Chondrocyte (in vitro differentiated cells): ENCODE measurements around the gene GALNT2. TPM values are rescaled to one million over a fixed set of nuclear protein-coding genes. Genes with fewer than 3 reads are reported as not detected.

ENCODE experiments used
- DNase-seq: peaks from one replicate; pipeline ENCODE4 v3.0.0; 2021; ENCODE audit warnings: mixed read lengths, low spot score
- H3K27ac Mint-ChIP-seq: one replicate; pipeline ENCODE4 v1.8.0; 2021; ENCODE audit warnings: mild to moderate bottlenecking, moderate library complexity, mixed read lengths; ENCODE audit not compliant: unreplicated experiment
- H3K27me3 Mint-ChIP-seq: 2 replicates; pipeline ENCODE4 v1.8.0; 2021; ENCODE audit warnings: low read depth, mixed read lengths
- H3K36me3 Mint-ChIP-seq: 2 replicates; pipeline ENCODE4 v1.8.0; 2021; ENCODE audit warnings: low read depth, mixed read lengths
- H3K4me1 Mint-ChIP-seq: 2 replicates; pipeline ENCODE4 v1.8.0; 2021; ENCODE audit warnings: low read depth, mild to moderate bottlenecking, mixed read lengths
- H3K4me3 Mint-ChIP-seq: one replicate; pipeline ENCODE4 v1.8.0; 2021; ENCODE audit warnings: mild to moderate bottlenecking, moderate library complexity, mixed read lengths; ENCODE audit not compliant: unreplicated experiment
- H3K9me3 Mint-ChIP-seq: 2 replicates; pipeline ENCODE4 v1.8.0; 2021; ENCODE audit warnings: low read depth, mixed read lengths
- CTCF ChIP-seq: fragments of 200-600 bp; sonication (generic); IDR thresholded peaks from 2 replicates; pipeline ENCODE4 v1.5.0; 2021; ENCODE audit warnings: antibody characterized with exemption, mild to moderate bottlenecking, moderate library complexity
- total RNA-seq: library from RNA; stranded (reverse); gene quantifications from 3 replicates; pipeline ENCODE4 v1.2.1, GENCODE V29; 2021

GALNT2 gene
- total RNA-seq, 1 donor from 2014 or later = 223 TPM

GRCh38 chr1:230295367-230295766 lies 228.3 kb downstream of the GALNT2 start:
- H3K36me3 Mint-ChIP-seq = no peaks in the 10 kb centered on the region
- H3K4me3 Mint-ChIP-seq = no peak overlapping the region
- H3K27me3 Mint-ChIP-seq = peaks cover 17% of the 10 kb centered on the region
- H3K27ac Mint-ChIP-seq = no peak overlapping the region
- DNase-seq = no peak
- no peaks in the 10 kb centered on the region for H3K4me1 Mint-ChIP-seq
- H3K9me3 Mint-ChIP-seq = no peaks in the 10 kb centered on the region
- no peak for TF ChIP-seq CTCF

GRCh38 chr1:230299191-230300006 lies 232.4 kb downstream of the GALNT2 start:
- Mint-ChIP-seq H3K36me3 (no peaks in the 10 kb centered on the region), H3K4me1 (peaks cover 6% of the 10 kb centered on the region), H3K9me3 (no peaks in the 10 kb centered on the region), H3K27ac (no peak overlapping the region), H3K4me3 (no peak overlapping the region), H3K27me3 (peaks cover 2% of the 10 kb centered on the region)
- peak; percentile 34 for DNase-seq
- TF ChIP-seq CTCF = no peak

GRCh38 chr1:230300322-230301301 lies 233.6 kb downstream of the GALNT2 start:
- peak; percentile 68 for DNase-seq
- Mint-ChIP-seq H3K27ac (no peak overlapping the region), H3K36me3 (no peaks in the 10 kb centered on the region), H3K4me1 (peaks cover 6% of the 10 kb centered on the region), H3K4me3 (no peak overlapping the region), H3K9me3 (no peaks in the 10 kb centered on the region), H3K27me3 (peaks cover 2% of the 10 kb centered on the region)
- no peak for TF ChIP-seq CTCF

- Mint-ChIP-seq H3K9me3 (no peaks in the 10 kb centered on the region), H3K4me3 (no peak overlapping the region), H3K27ac (no peak overlapping the region), H3K4me1 (peaks cover 6% of the 10 kb centered on the region), H3K27me3 (peaks cover under 1% of the 10 kb centered on the region), H3K36me3 (no peaks in the 10 kb centered on the region)
- peak; percentile 52 for DNase-seq
- no peak for TF ChIP-seq CTCF
These were observed 234.3 kb downstream of the GALNT2 start for GRCh38 chr1:230301322-230301721.

- Mint-ChIP-seq H3K4me3 (no peak overlapping the region), H3K4me1 (peaks cover 7% of the 10 kb centered on the region), H3K27ac (no peak overlapping the region), H3K36me3 (no peaks in the 10 kb centered on the region), H3K27me3 (no peaks in the 10 kb centered on the region), H3K9me3 (no peaks in the 10 kb centered on the region)
- DNase-seq = peak; percentile 28
- no peak for TF ChIP-seq CTCF
These were observed 234.8 kb downstream of the GALNT2 start for GRCh38 chr1:230301822-230302221.
